HG02798 (cell line): ENCODE results near the gene PFDN1.

Source experiments
- ATAC-seq: cut with Tn5 transposase; IDR thresholded peaks from one replicate; pipeline ENCODE4 v1.9.1; 2021; ENCODE audit warnings: mild to moderate bottlenecking; ENCODE audit not compliant: unreplicated experiment, poor library complexity

Gene PFDN1

GRCh38 chr5:140262221-140262620, 40.7 kb downstream of the PFDN1 start:
- no peak for ATAC-seq

- ATAC-seq: no peak
Observed at GRCh38 chr5:140261403-140262171, 41.3 kb downstream of the PFDN1 start.

- no peak for ATAC-seq
Observed at GRCh38 chr5:140260089-140260656, 42.7 kb downstream of the PFDN1 start.

GRCh38 chr5:140259500-140259899, 43.4 kb downstream of the PFDN1 start:
- no peak for ATAC-seq

GRCh38 chr5:140258873-140259272, 44.0 kb downstream of the PFDN1 start:
- no peak for ATAC-seq

GRCh38 chr5:140258016-140258415, 44.9 kb downstream of the PFDN1 start:
- ATAC-seq: no peak

- no peak for ATAC-seq
Observed at GRCh38 chr5:140256726-140257125, 46.2 kb downstream of the PFDN1 start.

GRCh38 chr5:140255460-140256157, 47.3 kb downstream of the PFDN1 start:
- no peak for ATAC-seq

- no peak for ATAC-seq
Observed at GRCh38 chr5:140253985-140254384, 48.9 kb downstream of the PFDN1 start.

- no peak for ATAC-seq
Observed at GRCh38 chr5:140252470-140253126, 50.3 kb downstream of the PFDN1 start.

GRCh38 chr5:140251527-140251973, 51.4 kb downstream of the PFDN1 start:
- ATAC-seq: no peak

- no peak for ATAC-seq
Observed at GRCh38 chr5:140250386-140250785, 52.5 kb downstream of the PFDN1 start.

- no peak for ATAC-seq
Observed at GRCh38 chr5:140249536-140249935, 53.4 kb downstream of the PFDN1 start.

GRCh38 chr5:140248414-140248813, 54.5 kb downstream of the PFDN1 start:
- no peak for ATAC-seq

GRCh38 chr5:140246378-140247122, 56.4 kb downstream of the PFDN1 start:
- ATAC-seq: no peak

- ATAC-seq: no peak
Observed at GRCh38 chr5:140245926-140246325, 57.0 kb downstream of the PFDN1 start.

- ATAC-seq: no peak
Observed at GRCh38 chr5:140245341-140245740, 57.6 kb downstream of the PFDN1 start.

- peak; percentile 64 for ATAC-seq
Observed at GRCh38 chr5:140244525-140245025, 58.3 kb downstream of the PFDN1 start.

GRCh38 chr5:140243706-140244250, 59.1 kb downstream of the PFDN1 start:
- no peak for ATAC-seq
